BE2C (cell line): ENCODE data around the gene UHRF1. TPM values are rescaled to one million over a fixed set of nuclear protein-coding genes. Genes with fewer than 3 reads are reported as not detected.

Source experiments
- DNase-seq: peaks from one replicate; pipeline ENCODE4 v3.0.0-alpha.2; 2020
- H3K27me3 ChIP-seq: fragments of 250-450 bp; sonication (Bioruptor Pico); 2 replicates; pipeline ENCODE4 v1.5.1; 2020; ENCODE audit warnings: mild to moderate bottlenecking
- H3K36me3 ChIP-seq: fragments of 250-450 bp; sonication (Bioruptor Pico); 2 replicates; pipeline ENCODE4 v1.5.1; 2020; ENCODE audit warnings: mild to moderate bottlenecking
- H3K4me1 ChIP-seq: fragments of 250-450 bp; sonication (Bioruptor Pico); 2 replicates; pipeline ENCODE4 v1.5.1; 2020
- H3K4me3 ChIP-seq: 2 replicates; pipeline ENCODE4 v1.5.1; 2011; ENCODE audit warnings: low read depth, low read length
- H3K9me3 ChIP-seq: fragments of 250-450 bp; sonication (Bioruptor Pico); 2 replicates; pipeline ENCODE4 v1.5.1; 2020
- CTCF ChIP-seq: IDR thresholded peaks from 2 replicates; pipeline ENCODE4 v1.5.1; 2012; ENCODE audit warnings: mild to moderate bottlenecking, low read depth, low read length
- polyA plus RNA-seq: library from polyadenylated mRNA; unstranded; fragments of >200 nt; gene quantifications from one replicate; pipeline ENCODE4 v1.2.1, GENCODE V29; 2012; ENCODE audit warnings: low read depth, missing spikeins; ENCODE audit not compliant: insufficient read length, insufficient read depth

Gene UHRF1
- polyA plus RNA-seq, result 12.5 TPM

GRCh38 chr19:4909156-4909896 is at the start of gene UHRF1:
UHRF1 (plus strand) TSS chr19:4909501; CDS start chr19:4910886, 1,385 bp downstream.
- peak within 1 kb of the TSS; percentile 57 for H3K4me3 ChIP-seq
- no peaks in the 10 kb centered on the region for H3K9me3 ChIP-seq
- TF ChIP-seq CTCF, result no peak
- H3K4me1 ChIP-seq, result peaks cover 4% of the 10 kb centered on the region
- peaks cover 34% of the 10 kb centered on the region for H3K36me3 ChIP-seq
- peak; percentile 84 for DNase-seq
- H3K27me3 ChIP-seq, result no peaks in the 10 kb centered on the region

GRCh38 chr19:4859697-4860096 is 49.6 kb upstream of the UHRF1 start:
- no peak for DNase-seq
- no peak for TF ChIP-seq CTCF
- H3K4me3 ChIP-seq, result no peak overlapping the region
- H3K36me3 ChIP-seq, result no peaks in the 10 kb centered on the region
- no peaks in the 10 kb centered on the region for H3K9me3 ChIP-seq
- no peaks in the 10 kb centered on the region for H3K27me3 ChIP-seq
- no peaks in the 10 kb centered on the region for H3K4me1 ChIP-seq

GRCh38 chr19:4861147-4861546 is 48.2 kb upstream of the UHRF1 start:
- DNase-seq, result no peak

GRCh38 chr19:4866595-4867424 is 42.5 kb upstream of the UHRF1 start:
- DNase-seq, result no peak
- H3K4me3 ChIP-seq, result peak overlapping the region; percentile 65
- no peaks in the 10 kb centered on the region for H3K36me3 ChIP-seq
- TF ChIP-seq CTCF, result no peak
- H3K9me3 ChIP-seq, result no peaks in the 10 kb centered on the region
- no peaks in the 10 kb centered on the region for H3K27me3 ChIP-seq
- no peaks in the 10 kb centered on the region for H3K4me1 ChIP-seq

More at GRCh38 chr19:4861147-4861546, 48.2 kb upstream of the UHRF1 start:
- TF ChIP-seq CTCF, result no peak
- Histone ChIP-seq H3K36me3 (no peaks in the 10 kb centered on the region), H3K4me3 (no peak overlapping the region), H3K4me1 (no peaks in the 10 kb centered on the region), H3K27me3 (no peaks in the 10 kb centered on the region), H3K9me3 (no peaks in the 10 kb centered on the region)

GRCh38 chr19:4867534-4868285 is 41.6 kb upstream of the UHRF1 start, which contains the start of gene PLIN3:
PLIN3 (minus strand) TSS chr19:4867667; CDS start chr19:4861394, 6,273 bp downstream.
- peak; percentile 94 for DNase-seq
- Histone ChIP-seq H3K9me3 (no peaks in the 10 kb centered on the region), H3K4me1 (no peaks in the 10 kb centered on the region), H3K27me3 (no peaks in the 10 kb centered on the region), H3K36me3 (no peaks in the 10 kb centered on the region), H3K4me3 (peak within 1 kb of the TSS; percentile 65)
- TF ChIP-seq CTCF, result no peak
